ENCODE results near the gene CREB3L2. TPM values are rescaled to one million over a fixed set of nuclear protein-coding genes. Genes with fewer than 3 reads are reported as not detected.

Gene CREB3L2
- total RNA-seq, 1 experiment from 2014 or later = 18.1 TPM

- Histone ChIP-seq H3K4me1 (ENCODE audit: insufficient read depth, low read length) (peaks cover 37% of the 10 kb centered on the region), H3K9me3 (ENCODE audit: low read length) (no peaks in the 10 kb centered on the region), H4K20me1 (ENCODE audit: low read length) (no peaks in the 10 kb centered on the region), H3K36me3 (ENCODE audit: low read depth, low read length) (no peaks in the 10 kb centered on the region), H3K27me3 (ENCODE audit: low read length) (no peaks in the 10 kb centered on the region), H2AFZ (ENCODE audit: low read length) (no peak overlapping the region), H3K79me2 (ENCODE audit: low read length) (peaks cover 31% of the 10 kb centered on the region), H3F3A (ENCODE audit: low read length, unreplicated experiment) (no peaks in the 10 kb centered on the region), H3K27ac (ENCODE audit: low read length) (no peak overlapping the region), H3K9me2 (replicated peaks; ENCODE audit: low read length) (no peaks in the 10 kb centered on the region), H3K4me3 (ENCODE audit: low read length) (no peak overlapping the region), H3K9ac (ENCODE audit: low read length) (no peak overlapping the region), H3K4me2 (ENCODE audit: low read length) (no peak overlapping the region)
- ChIA-PET CTCF (no interaction called here), POLR2A (ENCODE audit: unreplicated experiment) (no interaction called here)
- TF ChIP-seq EZH2 (IDR thresholded peaks at IDR 0.05; ENCODE audit: low read length, unreplicated experiment) (no peak), CTCF (conservative IDR thresholded peaks at IDR 0.05; ENCODE audit: low read depth, low read length) (no peak), EZH2phosphoT487 (IDR thresholded peaks at IDR 0.05; ENCODE audit: borderline replicate concordance, low read length) (no peak)
- intact Hi-C loops (cut with micrococcal nuclease) = no loop called here
- ATAC-seq (no peak), DNase-seq (no peak)
- no TSS peak for BruUV-seq (replicated peaks)
Observed at GRCh38 chr7:137975768-137976167, 26.1 kb downstream of the CREB3L2 start.

GRCh38 chr7:137975221-137975620 is 26.7 kb downstream of the CREB3L2 start:
- H3F3A ChIP-seq (ENCODE audit: low read length, unreplicated experiment) = no peaks in the 10 kb centered on the region
- BruUV-seq (replicated peaks) = no TSS peak
- no peak overlapping the region for H3K4me3 ChIP-seq (ENCODE audit: low read length)
- H3K36me3 ChIP-seq (ENCODE audit: low read depth, low read length) = no peaks in the 10 kb centered on the region
- H3K9me3 ChIP-seq (ENCODE audit: low read length) = no peaks in the 10 kb centered on the region
- H3K27ac ChIP-seq (ENCODE audit: low read length) = no peak overlapping the region
- H3K27me3 ChIP-seq (ENCODE audit: low read length) = no peaks in the 10 kb centered on the region
- H3K4me1 ChIP-seq (ENCODE audit: insufficient read depth, low read length) = peaks cover 34% of the 10 kb centered on the region
- no peaks in the 10 kb centered on the region for H3K9me2 ChIP-seq (replicated peaks; ENCODE audit: low read length)
- H2AFZ ChIP-seq (ENCODE audit: low read length) = no peak overlapping the region
- H3K4me2 ChIP-seq (ENCODE audit: low read length) = no peak overlapping the region
- no peaks in the 10 kb centered on the region for H4K20me1 ChIP-seq (ENCODE audit: low read length)
- intact Hi-C loops (cut with micrococcal nuclease) = no loop called here
- H3K79me2 ChIP-seq (ENCODE audit: low read length) = peaks cover 26% of the 10 kb centered on the region
- no peak for DNase-seq
- POLR2A ChIA-PET (ENCODE audit: unreplicated experiment) = no interaction called here
- no peak overlapping the region for H3K9ac ChIP-seq (ENCODE audit: low read length)
- no peak for ATAC-seq
- CTCF ChIA-PET = no interaction called here
- TF ChIP-seq CTCF (conservative IDR thresholded peaks at IDR 0.05; ENCODE audit: low read depth, low read length) (no peak), EZH2phosphoT487 (IDR thresholded peaks at IDR 0.05; ENCODE audit: borderline replicate concordance, low read length) (no peak), EZH2 (IDR thresholded peaks at IDR 0.05; ENCODE audit: low read length, unreplicated experiment) (no peak)

GRCh38 chr7:137974766-137975165 is 27.1 kb downstream of the CREB3L2 start:
- no peaks in the 10 kb centered on the region for H3K9me2 ChIP-seq (replicated peaks; ENCODE audit: low read length)
- peaks cover 36% of the 10 kb centered on the region for H3K4me1 ChIP-seq (ENCODE audit: insufficient read depth, low read length)
- H3K27me3 ChIP-seq (ENCODE audit: low read length) = no peaks in the 10 kb centered on the region
- no peak overlapping the region for H3K4me3 ChIP-seq (ENCODE audit: low read length)
- no peak overlapping the region for H3K4me2 ChIP-seq (ENCODE audit: low read length)
- ChIA-PET CTCF (no interaction called here), POLR2A (ENCODE audit: unreplicated experiment) (no interaction called here)
- H3K36me3 ChIP-seq (ENCODE audit: low read depth, low read length) = no peaks in the 10 kb centered on the region
- H3K27ac ChIP-seq (ENCODE audit: low read length) = no peak overlapping the region
- intact Hi-C loops (cut with micrococcal nuclease) = no loop called here
- BruUV-seq (replicated peaks) = no TSS peak
- TF ChIP-seq EZH2phosphoT487 (IDR thresholded peaks at IDR 0.05; ENCODE audit: borderline replicate concordance, low read length) = no peak
- no peak for TF ChIP-seq EZH2 (IDR thresholded peaks at IDR 0.05; ENCODE audit: low read length, unreplicated experiment)
- no peak for TF ChIP-seq CTCF (conservative IDR thresholded peaks at IDR 0.05; ENCODE audit: low read depth, low read length)
- no peak for ATAC-seq
- no peaks in the 10 kb centered on the region for H3K9me3 ChIP-seq (ENCODE audit: low read length)
- H4K20me1 ChIP-seq (ENCODE audit: low read length) = no peaks in the 10 kb centered on the region
- H3K79me2 ChIP-seq (ENCODE audit: low read length) = peaks cover 26% of the 10 kb centered on the region
- no peak overlapping the region for H2AFZ ChIP-seq (ENCODE audit: low read length)
- no peak overlapping the region for H3K9ac ChIP-seq (ENCODE audit: low read length)
- no peak for DNase-seq
- no peaks in the 10 kb centered on the region for H3F3A ChIP-seq (ENCODE audit: low read length, unreplicated experiment)

Measured in PC-3 (cell line).